ENCODE results near the gene DHCR24. TPM values are rescaled to one million over a fixed set of nuclear protein-coding genes. Genes with fewer than 3 reads are reported as not detected.

DHCR24 gene
- total and polyA plus RNA-seq, 2 of the 13 experiments (the other 11 are each of a cell fraction or from before 2014, with no cell fraction given): 374 to 448 TPM

- TF ChIP-seq, protein P1, sequence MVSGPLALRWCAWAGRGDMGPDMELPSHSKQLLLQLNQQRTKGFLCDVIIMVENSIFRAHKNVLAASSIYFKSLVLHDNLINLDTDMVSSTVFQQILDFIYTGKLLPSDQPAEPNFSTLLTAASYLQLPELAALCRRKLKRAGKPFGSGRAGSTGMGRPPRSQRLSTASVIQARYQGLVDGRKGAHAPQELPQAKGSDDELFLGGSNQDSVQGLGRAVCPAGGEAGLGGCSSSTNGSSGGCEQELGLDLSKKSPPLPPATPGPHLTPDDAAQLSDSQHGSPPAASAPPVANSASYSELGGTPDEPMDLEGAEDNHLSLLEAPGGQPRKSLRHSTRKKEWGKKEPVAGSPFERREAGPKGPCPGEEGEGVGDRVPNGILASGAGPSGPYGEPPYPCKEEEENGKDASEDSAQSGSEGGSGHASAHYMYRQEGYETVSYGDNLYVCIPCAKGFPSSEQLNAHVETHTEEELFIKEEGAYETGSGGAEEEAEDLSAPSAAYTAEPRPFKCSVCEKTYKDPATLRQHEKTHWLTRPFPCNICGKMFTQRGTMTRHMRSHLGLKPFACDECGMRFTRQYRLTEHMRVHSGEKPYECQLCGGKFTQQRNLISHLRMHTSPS (CRISPR knock-in tag; IDR thresholded peaks at IDR 0.05; ENCODE audit: low read depth): 0 out of 2 replicates have a peak, but pooled peaks have one; percentile 26
- TF ChIP-seq, protein P2, sequence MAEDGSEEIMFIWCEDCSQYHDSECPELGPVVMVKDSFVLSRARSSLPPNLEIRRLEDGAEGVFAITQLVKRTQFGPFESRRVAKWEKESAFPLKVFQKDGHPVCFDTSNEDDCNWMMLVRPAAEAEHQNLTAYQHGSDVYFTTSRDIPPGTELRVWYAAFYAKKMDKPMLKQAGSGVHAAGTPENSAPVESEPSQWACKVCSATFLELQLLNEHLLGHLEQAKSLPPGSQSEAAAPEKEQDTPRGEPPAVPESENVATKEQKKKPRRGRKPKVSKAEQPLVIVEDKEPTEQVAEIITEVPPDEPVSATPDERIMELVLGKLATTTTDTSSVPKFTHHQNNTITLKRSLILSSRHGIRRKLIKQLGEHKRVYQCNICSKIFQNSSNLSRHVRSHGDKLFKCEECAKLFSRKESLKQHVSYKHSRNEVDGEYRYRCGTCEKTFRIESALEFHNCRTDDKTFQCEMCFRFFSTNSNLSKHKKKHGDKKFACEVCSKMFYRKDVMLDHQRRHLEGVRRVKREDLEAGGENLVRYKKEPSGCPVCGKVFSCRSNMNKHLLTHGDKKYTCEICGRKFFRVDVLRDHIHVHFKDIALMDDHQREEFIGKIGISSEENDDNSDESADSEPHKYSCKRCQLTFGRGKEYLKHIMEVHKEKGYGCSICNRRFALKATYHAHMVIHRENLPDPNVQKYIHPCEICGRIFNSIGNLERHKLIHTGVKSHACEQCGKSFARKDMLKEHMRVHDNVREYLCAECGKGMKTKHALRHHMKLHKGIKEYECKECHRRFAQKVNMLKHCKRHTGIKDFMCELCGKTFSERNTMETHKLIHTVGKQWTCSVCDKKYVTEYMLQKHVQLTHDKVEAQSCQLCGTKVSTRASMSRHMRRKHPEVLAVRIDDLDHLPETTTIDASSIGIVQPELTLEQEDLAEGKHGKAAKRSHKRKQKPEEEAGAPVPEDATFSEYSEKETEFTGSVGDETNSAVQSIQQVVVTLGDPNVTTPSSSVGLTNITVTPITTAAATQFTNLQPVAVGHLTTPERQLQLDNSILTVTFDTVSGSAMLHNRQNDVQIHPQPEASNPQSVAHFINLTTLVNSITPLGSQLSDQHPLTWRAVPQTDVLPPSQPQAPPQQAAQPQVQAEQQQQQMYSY (CRISPR knock-in tag; IDR thresholded peaks at IDR 0.05): no peak
- TF ChIP-seq, protein P3, sequence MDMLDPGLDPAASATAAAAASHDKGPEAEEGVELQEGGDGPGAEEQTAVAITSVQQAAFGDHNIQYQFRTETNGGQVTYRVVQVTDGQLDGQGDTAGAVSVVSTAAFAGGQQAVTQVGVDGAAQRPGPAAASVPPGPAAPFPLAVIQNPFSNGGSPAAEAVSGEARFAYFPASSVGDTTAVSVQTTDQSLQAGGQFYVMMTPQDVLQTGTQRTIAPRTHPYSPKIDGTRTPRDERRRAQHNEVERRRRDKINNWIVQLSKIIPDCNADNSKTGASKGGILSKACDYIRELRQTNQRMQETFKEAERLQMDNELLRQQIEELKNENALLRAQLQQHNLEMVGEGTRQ (IDR thresholded peaks at IDR 0.05; ENCODE audit: low read depth, low read length): no peak
- TF ChIP-seq, protein P3 (CRISPR knock-in tag; IDR thresholded peaks at IDR 0.05; ENCODE audit: borderline replicate concordance): no peak
- TF ChIP-seq ATF3 (CRISPR knock-in tag; IDR thresholded peaks at IDR 0.05) (peak; percentile 67), SOX6 (IDR thresholded peaks at IDR 0.05) (no peak), SOX6 (CRISPR knock-in tag; IDR thresholded peaks at IDR 0.05) (peak; percentile 89), ZNF781 (CRISPR knock-in tag; IDR thresholded peaks at IDR 0.05; ENCODE audit: borderline replicate concordance, not compliant biosample characterization) (peak; percentile 69), HNRNPLL (IDR thresholded peaks at IDR 0.05; ENCODE audit: low read depth, low read length, poor library complexity, severe bottlenecking) (no peak), KDM6A (CRISPR knock-in tag; IDR thresholded peaks at IDR 0.05; ENCODE audit: low read depth) (peak; percentile 42; the same call in 1 of the 2 replicates), ZNF549 (CRISPR knock-in tag; IDR thresholded peaks at IDR 0.05) (no peak), ATF5 (CRISPR knock-in tag; IDR thresholded peaks at IDR 0.05; ENCODE audit: low read depth) (no peak), ZNF724P (CRISPR knock-in tag; IDR thresholded peaks at IDR 0.05; ENCODE audit: borderline replicate concordance) (no peak), GABPA (IDR thresholded peaks at IDR 0.05; ENCODE audit: low read depth, low read length) (no peak), GABPA (CRISPR knock-in tag; IDR thresholded peaks at IDR 0.05; ENCODE audit: low read depth) (peak; percentile 74; the same call in 1 of the 2 replicates), MTA1 (CRISPR knock-in tag; IDR thresholded peaks at IDR 0.05; ENCODE audit: borderline replicate concordance) (peak; percentile 38; the same call in 1 of the 2 replicates)
Observed at GRCh38 chr1:54861070-54861761, 25.8 kb downstream of the DHCR24 start (continued).

Measured in HepG2 (cell line).